WTC11 (cell line): ENCODE measurements around the gene BMP7. TPM values are rescaled to one million over a fixed set of nuclear protein-coding genes. Genes with fewer than 3 reads are reported as not detected.

Experiments used
- ATAC-seq: fragments of 200-7000 bp; cut with Tn5 transposase; 2 replicates; pipeline ENCODE4 v1.10.0; 2021; ENCODE audit warnings: mild to moderate bottlenecking, moderate library complexity
- CTCF ChIA-PET: fragments of 300-600 bp; sonication (Branson Sonifier 250); formaldehyde crosslinking; loops from one replicate; lab custom pipeline; 2021; ENCODE audit warnings: antibody characterized with exemption; lab: Charles Lee
- POLR2A ChIA-PET: fragments of 350-600 bp; sonication (Branson Sonifier 250); formaldehyde crosslinking; loops from one replicate; lab custom pipeline; 2021; ENCODE audit warnings: antibody characterized with exemption; lab: Charles Lee
- DNase-seq: peaks from one replicate; pipeline ENCODE4 v3.0.0; 2021; ENCODE audit warnings: low spot score
- H3K27ac Mint-ChIP-seq: 2 replicates; pipeline ENCODE4 v1.8.0; 2021; ENCODE audit warnings: mixed read lengths
- H3K27me3 Mint-ChIP-seq: 2 replicates; pipeline ENCODE4 v1.8.0; 2021; ENCODE audit warnings: low read depth, mild to moderate bottlenecking, moderate library complexity, mixed read lengths
- H3K36me3 Mint-ChIP-seq: 2 replicates; pipeline ENCODE4 v1.8.0; 2021; ENCODE audit warnings: mixed read lengths
- H3K4me1 Mint-ChIP-seq: 2 replicates; pipeline ENCODE4 v1.8.0; 2022; ENCODE audit warnings: mixed read lengths
- H3K4me3 Mint-ChIP-seq: 2 replicates; pipeline ENCODE4 v1.8.0; 2021; ENCODE audit warnings: mild to moderate bottlenecking, moderate library complexity, mixed read lengths
- H3K9me3 Mint-ChIP-seq: 2 replicates; pipeline ENCODE4 v1.8.0; 2021; ENCODE audit warnings: mixed read lengths
- CREB1 ChIP-seq: sonication (generic); formaldehyde crosslinking; IDR thresholded peaks from 2 replicates; pipeline ENCODE4 v1.8.0; 2023; ENCODE audit warnings: mild to moderate bottlenecking, missing genetic modification reagents
- ELF4 ChIP-seq: sonication (generic); formaldehyde crosslinking; IDR thresholded peaks from 2 replicates; pipeline ENCODE4 v1.8.1; 2022; ENCODE audit warnings: low read depth, mild to moderate bottlenecking, moderate library complexity, missing genetic modification reagents
- GABPB1 ChIP-seq: sonication (generic); formaldehyde crosslinking; IDR thresholded peaks from 2 replicates; pipeline ENCODE4 v1.8.1; 2023; ENCODE audit warnings: mild to moderate bottlenecking, missing genetic modification reagents
- GTF2I ChIP-seq: fragments of 250-450 bp; sonication (Bioruptor Pico); conservative IDR thresholded peaks from 2 replicates; pipeline ENCODE4 v1.4.0; 2021; ENCODE audit warnings: mild to moderate bottlenecking
- KAT7 ChIP-seq: sonication (generic); formaldehyde crosslinking; IDR thresholded peaks from 2 replicates; pipeline ENCODE4 v1.8.1; 2023; ENCODE audit warnings: missing genetic modification reagents, mild to moderate bottlenecking, borderline replicate concordance
- SMAD3 ChIP-seq: sonication (generic); formaldehyde crosslinking; IDR thresholded peaks from 2 replicates; pipeline ENCODE4 v1.8.0; 2022; ENCODE audit warnings: missing genetic modification reagents, mild to moderate bottlenecking, borderline replicate concordance
- ZNF121 ChIP-seq: sonication (generic); formaldehyde crosslinking; IDR thresholded peaks from 2 replicates; pipeline ENCODE4 v1.8.0; 2023; ENCODE audit warnings: missing genetic modification reagents
- ZNF263 ChIP-seq: sonication (generic); formaldehyde crosslinking; IDR thresholded peaks from 2 replicates; pipeline ENCODE4 v1.8.1; 2022; ENCODE audit warnings: low read depth, mild to moderate bottlenecking, moderate library complexity, missing genetic modification reagents
- total RNA-seq: library from RNA; stranded (reverse); gene quantifications from 3 replicates; pipeline ENCODE4 v1.2.3, GENCODE V29; 2021
- TF ChIP-seq, protein P1 (sequence below): sonication (generic); formaldehyde crosslinking; conservative IDR thresholded peaks from 2 replicates; pipeline ENCODE4 v1.8.1; 2022; ENCODE audit warnings: mild to moderate bottlenecking, missing genetic modification reagents
- TF ChIP-seq, protein P2 (sequence below): sonication (generic); formaldehyde crosslinking; IDR thresholded peaks from 2 replicates; pipeline ENCODE4 v1.8.1; 2022; ENCODE audit warnings: missing genetic modification reagents, borderline replicate concordance
- TF ChIP-seq, protein P3 (sequence below): sonication (generic); formaldehyde crosslinking; IDR thresholded peaks from 2 replicates; pipeline ENCODE4 v1.8.0; 2022; ENCODE audit warnings: mild to moderate bottlenecking, missing genetic modification reagents
- TF ChIP-seq, protein P4 (sequence below): sonication (generic); formaldehyde crosslinking; IDR thresholded peaks from 2 replicates; pipeline ENCODE4 v1.8.0; 2023; ENCODE audit warnings: missing genetic modification reagents
- TF ChIP-seq, protein P5 (sequence below): fragments of 250-450 bp; sonication (Bioruptor Pico); IDR thresholded peaks from 2 replicates; pipeline ENCODE4 v1.8.0; 2021; ENCODE audit warnings: mild to moderate bottlenecking
- TF ChIP-seq, protein P6 (sequence below): sonication (generic); formaldehyde crosslinking; IDR thresholded peaks from 2 replicates; pipeline ENCODE4 v1.8.1; 2022; ENCODE audit warnings: low read depth, mild to moderate bottlenecking, moderate library complexity, missing genetic modification reagents, borderline replicate concordance

Gene BMP7
- total RNA-seq, 1 experiment from 2014 or later, result 40.7 TPM

DNA sequence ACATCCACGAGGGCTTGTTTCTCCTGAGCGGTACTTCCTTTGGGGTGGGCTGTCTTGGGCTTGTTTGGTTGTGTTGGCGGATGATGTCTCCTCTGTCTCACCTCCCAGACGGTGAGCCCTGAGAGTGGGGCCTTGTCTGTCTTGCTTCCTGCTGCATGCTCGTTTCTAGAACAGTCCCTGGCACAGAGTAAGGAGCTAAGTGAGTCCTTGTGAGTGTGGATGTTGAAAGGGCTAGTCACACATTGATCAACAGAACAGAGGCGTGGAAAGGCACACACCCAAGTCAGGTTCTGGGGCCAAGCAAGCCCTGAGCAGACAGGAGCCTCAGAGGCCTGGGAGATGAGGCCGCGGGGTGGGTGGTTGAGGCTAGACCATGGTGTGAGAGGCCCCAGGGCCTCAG lies 111.0 kb downstream of the BMP7 start:
- TF ChIP-seq, protein P1, sequence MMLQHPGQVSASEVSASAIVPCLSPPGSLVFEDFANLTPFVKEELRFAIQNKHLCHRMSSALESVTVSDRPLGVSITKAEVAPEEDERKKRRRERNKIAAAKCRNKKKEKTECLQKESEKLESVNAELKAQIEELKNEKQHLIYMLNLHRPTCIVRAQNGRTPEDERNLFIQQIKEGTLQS, result no peak
- TF ChIP-seq, protein P2, sequence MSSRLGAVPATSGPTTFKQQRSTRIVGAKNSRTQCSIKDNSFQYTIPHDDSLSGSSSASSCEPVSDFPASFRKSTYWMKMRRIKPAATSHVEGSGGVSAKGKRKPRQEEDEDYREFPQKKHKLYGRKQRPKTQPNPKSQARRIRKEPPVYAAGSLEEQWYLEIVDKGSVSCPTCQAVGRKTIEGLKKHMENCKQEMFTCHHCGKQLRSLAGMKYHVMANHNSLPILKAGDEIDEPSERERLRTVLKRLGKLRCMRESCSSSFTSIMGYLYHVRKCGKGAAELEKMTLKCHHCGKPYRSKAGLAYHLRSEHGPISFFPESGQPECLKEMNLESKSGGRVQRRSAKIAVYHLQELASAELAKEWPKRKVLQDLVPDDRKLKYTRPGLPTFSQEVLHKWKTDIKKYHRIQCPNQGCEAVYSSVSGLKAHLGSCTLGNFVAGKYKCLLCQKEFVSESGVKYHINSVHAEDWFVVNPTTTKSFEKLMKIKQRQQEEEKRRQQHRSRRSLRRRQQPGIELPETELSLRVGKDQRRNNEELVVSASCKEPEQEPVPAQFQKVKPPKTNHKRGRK (CRISPR knock-in tag), result no peak
- TF ChIP-seq, protein P3, sequence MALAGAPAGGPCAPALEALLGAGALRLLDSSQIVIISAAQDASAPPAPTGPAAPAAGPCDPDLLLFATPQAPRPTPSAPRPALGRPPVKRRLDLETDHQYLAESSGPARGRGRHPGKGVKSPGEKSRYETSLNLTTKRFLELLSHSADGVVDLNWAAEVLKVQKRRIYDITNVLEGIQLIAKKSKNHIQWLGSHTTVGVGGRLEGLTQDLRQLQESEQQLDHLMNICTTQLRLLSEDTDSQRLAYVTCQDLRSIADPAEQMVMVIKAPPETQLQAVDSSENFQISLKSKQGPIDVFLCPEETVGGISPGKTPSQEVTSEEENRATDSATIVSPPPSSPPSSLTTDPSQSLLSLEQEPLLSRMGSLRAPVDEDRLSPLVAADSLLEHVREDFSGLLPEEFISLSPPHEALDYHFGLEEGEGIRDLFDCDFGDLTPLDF, result no peak
- TF ChIP-seq GABPB1 (CRISPR knock-in tag) (no peak), GTF2I (CRISPR knock-in tag) (no peak), ZNF263 (CRISPR knock-in tag) (no peak)
- TF ChIP-seq, protein P4, sequence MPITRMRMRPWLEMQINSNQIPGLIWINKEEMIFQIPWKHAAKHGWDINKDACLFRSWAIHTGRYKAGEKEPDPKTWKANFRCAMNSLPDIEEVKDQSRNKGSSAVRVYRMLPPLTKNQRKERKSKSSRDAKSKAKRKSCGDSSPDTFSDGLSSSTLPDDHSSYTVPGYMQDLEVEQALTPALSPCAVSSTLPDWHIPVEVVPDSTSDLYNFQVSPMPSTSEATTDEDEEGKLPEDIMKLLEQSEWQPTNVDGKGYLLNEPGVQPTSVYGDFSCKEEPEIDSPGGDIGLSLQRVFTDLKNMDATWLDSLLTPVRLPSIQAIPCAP (CRISPR knock-in tag), result no peak
- H3K27me3 Mint-ChIP-seq, result no peaks in the 10 kb centered on the region; the same call in 1 of the 2 replicates
- H3K9me3 Mint-ChIP-seq, result peaks cover 5% of the 10 kb centered on the region; the same call in 1 of the 2 replicates
- CTCF ChIA-PET, result no interaction called here
- no peak overlapping the region for H3K4me3 Mint-ChIP-seq
- H3K4me1 Mint-ChIP-seq, result peaks cover 14% of the 10 kb centered on the region
- POLR2A ChIA-PET, result no interaction called here
- DNase-seq (no peak), ATAC-seq (no peak)
- H3K36me3 Mint-ChIP-seq, result no peaks in the 10 kb centered on the region
- H3K27ac Mint-ChIP-seq, result no peak overlapping the region

DNA sequence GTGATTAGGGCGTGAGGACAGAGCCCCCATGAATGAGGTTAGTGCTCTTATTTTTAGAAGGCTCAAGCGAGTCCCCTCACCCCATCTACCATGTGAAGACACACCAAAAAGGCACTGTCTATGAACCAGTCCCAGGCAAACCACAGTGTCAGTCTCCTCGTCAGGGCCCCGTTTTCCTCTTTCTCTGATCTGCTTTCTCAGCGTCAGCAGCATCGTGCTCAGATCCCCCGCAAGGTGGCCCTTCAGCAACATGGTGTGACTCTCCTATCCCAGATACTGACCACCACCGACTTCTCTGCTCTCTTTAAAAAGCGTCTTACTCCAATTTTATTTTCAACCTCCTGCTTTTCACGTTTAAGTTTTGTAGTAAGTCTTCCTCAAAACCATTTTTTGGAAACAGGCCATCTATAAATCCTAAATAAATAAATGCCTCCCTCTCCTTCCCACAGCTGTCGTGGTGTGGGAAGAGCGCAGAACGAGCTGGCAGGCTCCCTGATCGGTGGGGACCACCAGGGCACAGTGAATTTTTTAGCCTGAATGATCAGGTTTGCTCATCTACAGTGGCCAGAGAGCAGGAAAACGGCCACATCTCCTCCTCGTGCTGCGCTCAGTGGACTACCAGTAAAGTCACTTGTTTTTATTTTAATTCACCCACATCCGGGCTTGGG lies 113.1 kb downstream of the BMP7 start:
- Mint-ChIP-seq H3K4me1 (0 out of 2 replicates have a peak, but pooled peaks cover 2% of the 10 kb centered on the region), H3K27ac (no peak overlapping the region), H3K36me3 (no peaks in the 10 kb centered on the region), H3K4me3 (no peak overlapping the region)
- POLR2A ChIA-PET, result no interaction called here
- DNase-seq (no peak), ATAC-seq (no peak)
- no peak for TF ChIP-seq CREB1
- TF ChIP-seq, protein P5, sequence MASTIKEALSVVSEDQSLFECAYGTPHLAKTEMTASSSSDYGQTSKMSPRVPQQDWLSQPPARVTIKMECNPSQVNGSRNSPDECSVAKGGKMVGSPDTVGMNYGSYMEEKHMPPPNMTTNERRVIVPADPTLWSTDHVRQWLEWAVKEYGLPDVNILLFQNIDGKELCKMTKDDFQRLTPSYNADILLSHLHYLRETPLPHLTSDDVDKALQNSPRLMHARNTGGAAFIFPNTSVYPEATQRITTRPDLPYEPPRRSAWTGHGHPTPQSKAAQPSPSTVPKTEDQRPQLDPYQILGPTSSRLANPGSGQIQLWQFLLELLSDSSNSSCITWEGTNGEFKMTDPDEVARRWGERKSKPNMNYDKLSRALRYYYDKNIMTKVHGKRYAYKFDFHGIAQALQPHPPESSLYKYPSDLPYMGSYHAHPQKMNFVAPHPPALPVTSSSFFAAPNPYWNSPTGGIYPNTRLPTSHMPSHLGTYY (CRISPR knock-in tag), result no peak
- TF ChIP-seq, protein P6, sequence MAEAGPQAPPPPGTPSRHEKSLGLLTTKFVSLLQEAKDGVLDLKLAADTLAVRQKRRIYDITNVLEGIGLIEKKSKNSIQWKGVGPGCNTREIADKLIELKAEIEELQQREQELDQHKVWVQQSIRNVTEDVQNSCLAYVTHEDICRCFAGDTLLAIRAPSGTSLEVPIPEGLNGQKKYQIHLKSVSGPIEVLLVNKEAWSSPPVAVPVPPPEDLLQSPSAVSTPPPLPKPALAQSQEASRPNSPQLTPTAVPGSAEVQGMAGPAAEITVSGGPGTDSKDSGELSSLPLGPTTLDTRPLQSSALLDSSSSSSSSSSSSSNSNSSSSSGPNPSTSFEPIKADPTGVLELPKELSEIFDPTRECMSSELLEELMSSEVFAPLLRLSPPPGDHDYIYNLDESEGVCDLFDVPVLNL (CRISPR knock-in tag), result no peak
- TF ChIP-seq, all 79 proteins: peak for 0
- Mint-ChIP-seq H3K27me3 (peaks cover 3% of the 10 kb centered on the region; the same call in 1 of the 2 replicates), H3K9me3 (peaks cover 5% of the 10 kb centered on the region; the same call in 1 of the 2 replicates)
- CTCF ChIA-PET, result interaction anchor here (0.6 kb wide), 1 partner anchor 174 kb away, joined by 3 read pairs; no protein-coding TSS in a partner anchor

DNA sequence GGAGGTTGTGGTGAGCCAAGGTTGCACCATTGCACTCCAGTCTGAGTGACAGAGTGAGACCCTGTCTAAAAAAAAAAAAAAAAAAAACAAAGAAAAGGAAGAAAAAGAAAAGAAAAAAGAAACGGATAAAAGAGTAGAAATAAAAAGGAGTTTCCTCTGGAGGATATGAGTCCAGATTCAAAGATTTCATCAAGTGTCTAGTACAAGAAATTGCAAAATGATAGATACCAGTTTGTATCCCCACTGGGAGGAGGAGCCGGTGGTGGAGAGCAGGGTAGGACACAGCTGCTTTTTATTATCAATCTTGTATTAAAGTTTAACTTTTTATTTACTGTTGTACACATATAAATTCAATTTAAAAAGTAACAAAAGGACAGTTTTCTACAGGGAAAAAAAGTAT lies 113.9 kb downstream of the BMP7 start:
- DNase-seq, result no peak

More for the DNA sequence above, 113.9 kb downstream of the BMP7 start:
- Mint-ChIP-seq H3K9me3 (peaks cover 5% of the 10 kb centered on the region; the same call in 1 of the 2 replicates), H3K4me3 (no peak overlapping the region), H3K27ac (no peak overlapping the region), H3K36me3 (no peaks in the 10 kb centered on the region), H3K4me1 (0 out of 2 replicates have a peak, but pooled peaks cover 2% of the 10 kb centered on the region), H3K27me3 (peaks cover 3% of the 10 kb centered on the region; the same call in 1 of the 2 replicates)
- ChIA-PET CTCF (interaction anchor here (0.6 to 0.7 kb wide), 2 partner anchors 227 to 238 kb away, joined by 3 read pairs; no protein-coding TSS in a partner anchor), POLR2A (no interaction called here)
- TF ChIP-seq, protein P5 (CRISPR knock-in tag), result no peak
- TF ChIP-seq, protein P4 (CRISPR knock-in tag), result no peak
- TF ChIP-seq CREB1 (no peak), KAT7 (no peak), ELF4 (CRISPR knock-in tag) (no peak), ZNF121 (CRISPR knock-in tag) (no peak), SMAD3 (CRISPR knock-in tag) (no peak)
- no peak for ATAC-seq
